Uterus (tissue), 2 donors: ENCODE measurements around the gene LTV1.

ENCODE experiments used
- CTCF ChIP-seq, 4 experiments: fragments of 200-600 bp in 2 of 4; fragments of 450-650 bp in 2 of 4; sonication (generic) in 2 of 4; IDR thresholded peaks; one replicate each; pipeline ENCODE4 v1.5.1; 2016 to 2019; ENCODE audit warnings: antibody characterized with exemption in 4 of 4, mild to moderate bottlenecking in 2 of 4, moderate library complexity in 1 of 4
- POLR2A ChIP-seq, 2 donors: fragments of 450-650 bp; IDR thresholded peaks; one replicate each; pipeline ENCODE4 v1.6.1; 2016; ENCODE audit warnings: antibody characterized with exemption in 2 of 2, mild to moderate bottlenecking in 1 of 2, moderate library complexity in 1 of 2

- TF ChIP-seq CTCF (IDR thresholded peaks at IDR 0.05) (no peak), POLR2A (IDR thresholded peaks at IDR 0.05) (no peak)
Observed at GRCh38 chr6:143884216-143884900, 41.2 kb downstream of the LTV1 start.
